Omental fat pad (tissue), 4 donors: Measurements from ENCODE around the gene MXD1. TPM values are rescaled to one million over a fixed set of nuclear protein-coding genes. Genes with fewer than 3 reads are reported as not detected.
"Not testable (repeated sequence)": the region's sequence is repeated elsewhere in the genome, so short reads cannot be mapped to it uniquely, and the experiment has no call there.

Experiments
- ATAC-seq: fragments of 150-250 bp; one replicate; pipeline ENCODE4 v1.9.1; 2016; ENCODE audit warnings: mild to moderate bottlenecking, moderate library complexity; ENCODE audit not compliant: low FRiP score
- DNase-seq: peaks from one replicate; pipeline ENCODE4 v3.0.0-alpha.2; 2019; ENCODE audit warnings: low spot score
- total RNA-seq, 4 donors: library from RNA; depleted of rRNA; stranded (reverse); fragments of >200 nt; gene quantifications; one replicate each; pipeline ENCODE4 v1.1.0, GENCODE V29; 2016
- TF ChIP-seq, protein P1 (sequence below), 3 donors: fragments of 450-650 bp; IDR thresholded peaks; one replicate each; pipeline ENCODE4 v1.5.1; 2016 to 2017; ENCODE audit warnings: antibody characterized with exemption in 3 of 3, mild to moderate bottlenecking in 3 of 3, moderate library complexity in 2 of 3

MXD1 gene
- total RNA-seq, 4 donors from 2014 or later: 13.0 to 34.4 (median 22.4) TPM

DNA sequence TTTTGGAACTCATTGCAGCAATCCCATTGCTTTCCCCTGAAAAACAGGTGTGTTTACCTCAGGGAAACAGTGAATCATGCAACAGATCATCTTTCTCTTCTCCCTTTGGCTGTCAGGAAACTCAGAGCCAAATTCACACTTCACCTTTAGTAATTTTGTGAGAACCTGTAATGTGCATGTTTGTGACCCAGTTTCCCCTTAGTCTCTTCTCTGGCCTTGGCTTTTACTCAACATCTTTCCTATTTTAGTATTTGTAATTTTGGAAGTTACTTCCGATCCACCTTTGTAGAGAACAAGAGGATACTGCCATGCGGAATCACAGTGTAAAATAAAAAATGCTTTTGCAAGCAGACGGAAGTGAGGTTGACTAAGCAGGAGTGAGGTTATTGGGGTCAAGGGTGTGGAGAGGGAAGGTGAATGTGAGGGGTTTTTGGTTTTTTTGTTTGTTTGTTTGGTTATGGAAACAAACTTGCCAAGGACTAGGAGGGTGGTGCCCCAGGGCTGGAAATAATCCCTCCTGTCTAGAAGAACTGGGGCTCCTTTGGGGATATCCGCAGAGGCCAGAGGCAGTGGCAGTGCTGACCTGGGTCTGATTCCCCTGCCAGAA lies 32.5 kb downstream of the MXD1 start:
- TF ChIP-seq, protein P1, sequence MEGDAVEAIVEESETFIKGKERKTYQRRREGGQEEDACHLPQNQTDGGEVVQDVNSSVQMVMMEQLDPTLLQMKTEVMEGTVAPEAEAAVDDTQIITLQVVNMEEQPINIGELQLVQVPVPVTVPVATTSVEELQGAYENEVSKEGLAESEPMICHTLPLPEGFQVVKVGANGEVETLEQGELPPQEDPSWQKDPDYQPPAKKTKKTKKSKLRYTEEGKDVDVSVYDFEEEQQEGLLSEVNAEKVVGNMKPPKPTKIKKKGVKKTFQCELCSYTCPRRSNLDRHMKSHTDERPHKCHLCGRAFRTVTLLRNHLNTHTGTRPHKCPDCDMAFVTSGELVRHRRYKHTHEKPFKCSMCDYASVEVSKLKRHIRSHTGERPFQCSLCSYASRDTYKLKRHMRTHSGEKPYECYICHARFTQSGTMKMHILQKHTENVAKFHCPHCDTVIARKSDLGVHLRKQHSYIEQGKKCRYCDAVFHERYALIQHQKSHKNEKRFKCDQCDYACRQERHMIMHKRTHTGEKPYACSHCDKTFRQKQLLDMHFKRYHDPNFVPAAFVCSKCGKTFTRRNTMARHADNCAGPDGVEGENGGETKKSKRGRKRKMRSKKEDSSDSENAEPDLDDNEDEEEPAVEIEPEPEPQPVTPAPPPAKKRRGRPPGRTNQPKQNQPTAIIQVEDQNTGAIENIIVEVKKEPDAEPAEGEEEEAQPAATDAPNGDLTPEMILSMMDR (IDR thresholded peaks at IDR 0.05): no peak
- ATAC-seq (no peak), DNase-seq (no peak)

DNA sequence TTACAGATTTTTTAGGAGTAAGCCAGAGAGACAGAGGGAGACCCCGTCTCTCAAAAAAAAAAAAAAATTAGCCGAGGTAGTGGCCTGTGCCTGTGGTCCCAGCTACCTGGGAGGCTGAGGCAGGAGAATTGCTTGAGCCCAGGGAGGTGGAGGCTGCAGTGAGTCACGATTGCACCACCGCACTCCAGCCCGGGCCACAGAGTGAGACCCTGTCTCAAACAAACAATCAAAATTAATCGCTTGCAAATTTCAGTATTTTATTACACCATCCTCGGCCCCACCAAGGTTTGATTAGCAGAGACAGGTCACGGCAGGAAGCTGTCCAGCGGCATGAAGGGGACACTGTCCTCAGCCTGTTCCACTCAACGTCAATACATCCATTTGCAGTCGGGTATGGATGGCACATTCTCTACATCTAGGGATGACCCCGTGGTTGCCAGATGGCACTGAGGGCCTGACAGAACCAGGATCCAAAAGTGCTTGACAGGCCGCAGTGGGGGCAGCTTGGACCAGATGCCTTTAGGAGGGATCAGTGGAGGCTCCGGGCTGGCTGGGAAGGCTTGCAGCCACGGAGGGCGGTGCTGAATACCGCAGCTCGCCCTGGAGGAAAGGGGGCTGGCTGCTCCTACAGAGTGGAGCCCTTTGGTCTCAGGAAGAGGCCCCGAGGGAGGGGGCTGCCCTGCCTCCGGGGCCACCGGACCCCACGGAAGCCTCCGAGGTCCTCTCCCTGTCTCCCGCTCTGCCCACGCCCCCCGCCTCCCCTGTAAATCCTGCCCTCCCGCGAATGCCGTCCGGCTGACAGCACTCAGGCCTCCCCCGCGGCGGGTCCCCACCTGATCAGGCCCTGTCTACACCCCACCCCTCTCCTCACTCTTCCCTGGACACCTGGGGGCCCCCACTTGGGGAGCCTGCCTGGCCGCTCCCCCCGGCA lies 33.4 kb downstream of the MXD1 start:
- TF ChIP-seq, protein P1 (IDR thresholded peaks at IDR 0.05): no peak
- ATAC-seq (no peak), DNase-seq (no peak)

GRCh38 chr2:69948963-69949645 lies 34.2 kb downstream of the MXD1 start:
- TF ChIP-seq, protein P1 (IDR thresholded peaks at IDR 0.05): no peak

GRCh38 chr2:69950241-69950640 lies 35.3 kb downstream of the MXD1 start:
- TF ChIP-seq, protein P1 (IDR thresholded peaks at IDR 0.05): no peak
- DNase-seq (no peak), ATAC-seq (no peak)

More at GRCh38 chr2:69948963-69949645, 34.2 kb downstream of the MXD1 start:
- ATAC-seq: no peak
- DNase-seq: no peak

- DNase-seq, ATAC-seq: not testable (repeated sequence)
These were observed 35.8 kb downstream of the MXD1 start for GRCh38 chr2:69950671-69951070.

DNA sequence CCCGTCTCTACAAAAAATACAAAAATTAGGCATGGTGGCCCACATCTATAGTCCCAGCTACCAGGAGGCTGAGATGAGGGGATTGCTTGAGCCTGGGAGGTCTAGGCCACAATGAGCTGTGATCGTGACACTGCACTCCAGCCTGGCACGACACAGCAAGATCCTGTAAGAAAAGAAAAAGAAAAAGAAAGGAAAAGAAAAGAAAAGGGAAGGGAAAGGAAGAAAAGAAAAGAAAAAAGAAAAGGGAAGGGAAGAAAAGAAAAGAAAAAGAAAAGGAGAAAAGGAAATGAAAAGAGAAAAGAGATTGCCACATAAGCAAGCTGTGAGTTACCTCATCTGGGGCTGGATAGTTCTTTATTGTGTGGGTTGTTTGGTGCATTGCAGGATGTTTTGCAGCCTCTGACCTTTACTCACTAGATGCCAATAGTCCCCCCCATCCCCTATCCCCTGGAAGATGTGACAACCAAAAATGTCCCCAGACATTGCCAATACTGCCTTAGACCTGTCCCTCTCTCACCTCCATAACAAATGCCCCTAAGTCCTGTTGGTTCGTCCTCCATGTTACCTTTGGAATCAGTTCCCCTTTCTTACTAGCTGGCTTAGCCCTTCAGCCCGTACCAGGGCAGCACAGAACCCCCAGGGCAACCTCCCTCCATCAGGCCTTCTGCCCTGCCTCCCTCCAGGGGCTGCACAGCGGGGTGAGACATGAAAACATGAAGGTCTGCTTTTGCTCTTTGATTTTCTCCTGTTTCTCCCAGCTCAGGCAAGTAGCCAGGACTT lies 37.6 kb downstream of the MXD1 start:
- no peak for ATAC-seq
- DNase-seq: no peak

More for the DNA sequence above, 37.6 kb downstream of the MXD1 start:
- TF ChIP-seq, protein P1 (IDR thresholded peaks at IDR 0.05): no peak
